HG03108 (cell line): ENCODE results near the gene TBC1D21.

Source experiments
- ATAC-seq: cut with Tn5 transposase; IDR thresholded peaks from one replicate; pipeline ENCODE4 v1.9.1; 2021; ENCODE audit warnings: moderate library complexity; ENCODE audit not compliant: unreplicated experiment

TBC1D21 gene

GRCh38 chr15:73858062-73858461 lies 15.3 kb upstream of the TBC1D21 start:
- no peak for ATAC-seq

- no peak for ATAC-seq
Observed at GRCh38 chr15:73862276-73862675, 11.1 kb upstream of the TBC1D21 start.

GRCh38 chr15:73865379-73865778 lies 8.0 kb upstream of the TBC1D21 start:
- ATAC-seq = no peak

GRCh38 chr15:73865904-73866303 lies 7.5 kb upstream of the TBC1D21 start:
- ATAC-seq = no peak

GRCh38 chr15:73866481-73866880 lies 6.9 kb upstream of the TBC1D21 start:
- ATAC-seq = no peak

GRCh38 chr15:73866881-73867410 lies 6.4 kb upstream of the TBC1D21 start:
- ATAC-seq = no peak

GRCh38 chr15:73867426-73867825 lies 5.9 kb upstream of the TBC1D21 start:
- no peak for ATAC-seq

GRCh38 chr15:73867956-73868355 lies 5.4 kb upstream of the TBC1D21 start:
- no peak for ATAC-seq

GRCh38 chr15:73869216-73869995 lies 4.0 kb upstream of the TBC1D21 start:
- ATAC-seq = no peak

GRCh38 chr15:73870700-73871408 lies 2.5 kb upstream of the TBC1D21 start:
- no peak for ATAC-seq

- ATAC-seq = no peak
Observed at GRCh38 chr15:73872346-73872745, 1.0 kb upstream of the TBC1D21 start.

GRCh38 chr15:73873889-73874511 lies 636 bp downstream of the TBC1D21 start:
- no peak for ATAC-seq

- ATAC-seq = no peak
Observed at GRCh38 chr15:73879426-73879825, 6.1 kb downstream of the TBC1D21 start.

- no peak for ATAC-seq
Observed at GRCh38 chr15:73881579-73882320, 8.4 kb downstream of the TBC1D21 start.

GRCh38 chr15:73882761-73883419 lies 9.5 kb downstream of the TBC1D21 start:
- ATAC-seq = no peak

GRCh38 chr15:73884159-73884558 lies 10.8 kb downstream of the TBC1D21 start:
- no peak for ATAC-seq

GRCh38 chr15:73885954-73886700 lies 12.8 kb downstream of the TBC1D21 start:
- no peak for ATAC-seq

- no peak for ATAC-seq
Observed at GRCh38 chr15:73886717-73887345, 13.5 kb downstream of the TBC1D21 start.

- no peak for ATAC-seq
Observed at GRCh38 chr15:73887481-73887880, 14.1 kb downstream of the TBC1D21 start.
